Measurements from ENCODE around the gene CRTAC1. TPM values are rescaled to one million over a fixed set of nuclear protein-coding genes. Genes with fewer than 3 reads are reported as not detected.

CRTAC1 gene
- polyA plus RNA-seq, 2 of the 4 experiments (the other 2 are of a cell fraction), result 0.32 to 0.39 TPM

DNA sequence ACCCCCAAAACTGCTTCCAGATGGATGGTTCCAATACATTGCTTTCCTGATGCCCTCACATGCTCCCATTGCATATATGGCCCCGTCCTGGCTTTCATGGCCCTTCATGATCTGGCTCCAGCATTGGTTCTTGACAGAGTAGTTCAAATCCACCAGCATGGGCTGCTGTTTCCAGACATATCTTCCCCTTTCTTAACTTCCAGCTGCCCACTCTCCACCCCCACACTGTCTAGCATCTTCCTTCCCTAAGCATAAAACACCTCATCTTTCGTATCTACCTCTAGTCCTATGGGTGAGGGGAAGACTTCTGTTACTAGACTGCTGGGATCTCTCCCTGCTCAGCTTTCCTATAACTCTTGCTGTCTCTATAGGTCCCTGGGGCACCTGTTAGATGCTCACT lies 194.0 kb downstream of the CRTAC1 start:
- Histone ChIP-seq H3K9me3 (peaks cover 12% of the 10 kb centered on the region; the same call in 2 of the 3 replicates), H3K27ac (no peak overlapping the region), H3K4me3 (no peak overlapping the region), H3K4me1 (peaks cover 16% of the 10 kb centered on the region), H3K4me2 (no peak overlapping the region)
- FAIRE-seq, result no peak
- WGBS (ENCODE audit: missing lambda C conversion rate), result 68% methylated on average over 2 of the region's 2 CpGs
- CTCF ChIA-PET, result interaction anchor here (1.3 to 1.4 kb wide), 2 partner anchors 9 to 45 kb away, joined by 4 to 5 read pairs; no protein-coding TSS in a partner anchor
- no peak for ATAC-seq
- POLR2A ChIA-PET, result no interaction called here
- TF ChIP-seq HOXB13 (CRISPR knock-in tag; IDR thresholded peaks at IDR 0.05; ENCODE audit: low read depth) (no peak), ZC3H11A (IDR thresholded peaks at IDR 0.05) (no peak), SREBF2 (IDR thresholded peaks at IDR 0.05) (no peak), RCOR1 (IDR thresholded peaks at IDR 0.05; ENCODE audit: low read depth, low read length) (no peak), POLR2AphosphoS2 (conservative IDR thresholded peaks at IDR 0.05; ENCODE audit: low read length) (no peak), TP53 (CRISPR knock-in tag; IDR thresholded peaks at IDR 0.05) (no peak), CHD4 (IDR thresholded peaks at IDR 0.05; ENCODE audit: borderline replicate concordance) (no peak), GATA3 (IDR thresholded peaks at IDR 0.05; ENCODE audit: borderline replicate concordance) (no peak), FOXS1 (CRISPR knock-in tag; IDR thresholded peaks at IDR 0.05) (no peak), EHMT2 (IDR thresholded peaks at IDR 0.05; ENCODE audit: low read depth) (no peak), HOXB5 (CRISPR knock-in tag; IDR thresholded peaks at IDR 0.05) (no peak), MAFK (IDR thresholded peaks at IDR 0.05; ENCODE audit: partially characterized antibody) (no peak)
- TF ChIP-seq, protein P1, sequence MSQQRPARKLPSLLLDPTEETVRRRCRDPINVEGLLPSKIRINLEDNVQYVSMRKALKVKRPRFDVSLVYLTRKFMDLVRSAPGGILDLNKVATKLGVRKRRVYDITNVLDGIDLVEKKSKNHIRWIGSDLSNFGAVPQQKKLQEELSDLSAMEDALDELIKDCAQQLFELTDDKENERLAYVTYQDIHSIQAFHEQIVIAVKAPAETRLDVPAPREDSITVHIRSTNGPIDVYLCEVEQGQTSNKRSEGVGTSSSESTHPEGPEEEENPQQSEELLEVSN (IDR thresholded peaks at IDR 0.05; ENCODE audit: borderline replicate concordance, low read depth), result no peak
- TF ChIP-seq, protein P2, sequence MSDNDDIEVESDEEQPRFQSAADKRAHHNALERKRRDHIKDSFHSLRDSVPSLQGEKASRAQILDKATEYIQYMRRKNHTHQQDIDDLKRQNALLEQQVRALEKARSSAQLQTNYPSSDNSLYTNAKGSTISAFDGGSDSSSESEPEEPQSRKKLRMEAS (IDR thresholded peaks at IDR 0.05), result no peak
- DNase-seq (ENCODE audit: low read depth in 1 of 2, low spot score in 1 of 2), result no peak

DNA sequence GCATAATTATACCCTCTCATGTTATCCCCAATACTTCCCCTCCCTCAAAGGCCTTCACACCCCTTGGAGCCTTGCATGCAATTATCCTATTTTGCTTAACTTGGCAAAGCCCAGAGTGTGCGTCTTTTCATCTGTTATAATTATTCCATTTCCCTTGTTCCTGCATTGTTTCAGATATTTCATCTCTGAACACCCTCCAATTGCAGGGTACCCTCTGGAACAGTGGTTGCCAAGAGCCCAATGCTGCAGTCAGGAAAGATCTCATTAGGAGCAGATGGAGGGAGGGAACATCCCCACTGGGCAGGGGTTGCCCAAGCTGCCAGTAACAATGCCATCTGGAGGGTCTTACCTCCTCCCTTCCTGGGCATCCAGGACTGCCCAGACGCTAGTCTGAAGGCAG lies 199.2 kb downstream of the CRTAC1 start:
- TF ChIP-seq, protein P3, sequence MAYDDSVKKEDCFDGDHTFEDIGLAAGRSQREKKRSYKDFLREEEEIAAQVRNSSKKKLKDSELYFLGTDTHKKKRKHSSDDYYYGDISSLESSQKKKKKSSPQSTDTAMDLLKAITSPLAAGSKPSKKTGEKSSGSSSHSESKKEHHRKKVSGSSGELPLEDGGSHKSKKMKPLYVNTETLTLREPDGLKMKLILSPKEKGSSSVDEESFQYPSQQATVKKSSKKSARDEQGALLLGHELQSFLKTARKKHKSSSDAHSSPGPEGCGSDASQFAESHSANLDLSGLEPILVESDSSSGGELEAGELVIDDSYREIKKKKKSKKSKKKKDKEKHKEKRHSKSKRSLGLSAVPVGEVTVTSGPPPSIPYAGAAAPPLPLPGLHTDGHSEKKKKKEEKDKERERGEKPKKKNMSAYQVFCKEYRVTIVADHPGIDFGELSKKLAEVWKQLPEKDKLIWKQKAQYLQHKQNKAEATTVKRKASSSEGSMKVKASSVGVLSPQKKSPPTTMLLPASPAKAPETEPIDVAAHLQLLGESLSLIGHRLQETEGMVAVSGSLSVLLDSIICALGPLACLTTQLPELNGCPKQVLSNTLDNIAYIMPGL (CRISPR knock-in tag; IDR thresholded peaks at IDR 0.05; ENCODE audit: borderline replicate concordance), result no peak
- TF ChIP-seq POLR2AphosphoS2 (conservative IDR thresholded peaks at IDR 0.05; ENCODE audit: low read length) (no peak), CBX8 (IDR thresholded peaks at IDR 0.05) (no peak), ZFP36 (IDR thresholded peaks at IDR 0.05; ENCODE audit: borderline replicate concordance, partially characterized antibody) (no peak), FOSL2 (IDR thresholded peaks at IDR 0.05) (no peak), FOSL2 (CRISPR knock-in tag; IDR thresholded peaks at IDR 0.05) (no peak), SREBF2 (IDR thresholded peaks at IDR 0.05) (no peak), CEBPB (IDR thresholded peaks at IDR 0.05) (no peak), MAZ (IDR thresholded peaks at IDR 0.05; ENCODE audit: borderline replicate concordance, low read depth, low read length) (no peak), RNF2 (IDR thresholded peaks at IDR 0.05; ENCODE audit: borderline replicate concordance, low read depth) (no peak), CHD2 (IDR thresholded peaks at IDR 0.05; ENCODE audit: low read length, partially characterized antibody) (no peak), ESRRA (IDR thresholded peaks at IDR 0.05; ENCODE audit: borderline replicate concordance, low read length) (no peak), NFE2L2 (conservative IDR thresholded peaks at IDR 0.05; ENCODE audit: low read length) (no peak), PHF8 (IDR thresholded peaks at IDR 0.05; ENCODE audit: borderline replicate concordance, low read depth) (no peak), GATA3 (IDR thresholded peaks at IDR 0.05; ENCODE audit: borderline replicate concordance) (no peak), FOSB (CRISPR knock-in tag; IDR thresholded peaks at IDR 0.05) (no peak), MYC (IDR thresholded peaks at IDR 0.05; ENCODE audit: borderline replicate concordance, low read length) (no peak)
- TF ChIP-seq, protein P1 (IDR thresholded peaks at IDR 0.05; ENCODE audit: borderline replicate concordance, low read depth), result no peak
- no peak for FAIRE-seq
- ChIA-PET POLR2A (no interaction called here), CTCF (interaction anchor here (0.8 to 3.9 kb wide), 7 partner anchors 12 to 210 kb away, joined by 3 to 30 read pairs (median 4); no protein-coding TSS in a partner anchor)
- no peak overlapping the region for H3K4me3 ChIP-seq
- H3K4me1 ChIP-seq, result peaks cover 22% of the 10 kb centered on the region
- H3K27ac ChIP-seq, result no peak overlapping the region
- DNase-seq (ENCODE audit: low read depth in 1 of 2, low spot score in 1 of 2), result no peak
- WGBS (ENCODE audit: missing lambda C conversion rate), result 57% methylated on average over 2 of the region's 2 CpGs
- no peak for ATAC-seq
- H3K4me2 ChIP-seq, result no peak overlapping the region
- peaks cover 9% of the 10 kb centered on the region; the same call in 2 of the 3 replicates for H3K9me3 ChIP-seq

Data from A549 (cell line).